GM21786 (cell line): ENCODE data around the gene TENM3.
"Not testable (repeated sequence)": the region's sequence is repeated elsewhere in the genome, so short reads cannot be mapped to it uniquely, and the experiment has no call there.

ENCODE experiments used
- ATAC-seq: cut with Tn5 transposase; IDR thresholded peaks from one replicate; pipeline ENCODE4 v1.9.1; 2021; ENCODE audit not compliant: unreplicated experiment

Gene TENM3

DNA sequence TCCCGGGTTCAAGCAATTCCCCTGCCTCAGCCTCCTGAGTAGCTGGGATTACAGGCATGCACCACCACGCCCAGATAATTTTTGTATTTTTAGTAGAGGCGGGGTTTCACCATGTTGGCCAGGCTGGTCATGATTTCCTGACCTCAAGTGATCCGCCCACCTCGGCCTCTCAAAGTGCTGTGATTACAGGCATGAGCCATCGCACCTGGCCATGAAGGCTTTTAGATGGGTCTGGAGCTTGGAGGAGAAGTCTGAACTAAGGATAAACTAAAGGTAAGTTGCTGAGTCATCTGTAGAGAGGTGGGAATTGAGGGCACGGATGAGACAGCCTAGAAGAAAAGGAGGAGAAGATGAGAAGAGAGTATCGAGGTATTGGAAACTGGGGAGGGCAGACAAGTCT, at the start of gene TENM3:
Gene TENM3, plus strand, starts transcription at position 199 of the 400 bp plus-strand sequence. CDS start 80,619 bp downstream, outside the sequence.
- not testable (repeated sequence) for ATAC-seq

DNA sequence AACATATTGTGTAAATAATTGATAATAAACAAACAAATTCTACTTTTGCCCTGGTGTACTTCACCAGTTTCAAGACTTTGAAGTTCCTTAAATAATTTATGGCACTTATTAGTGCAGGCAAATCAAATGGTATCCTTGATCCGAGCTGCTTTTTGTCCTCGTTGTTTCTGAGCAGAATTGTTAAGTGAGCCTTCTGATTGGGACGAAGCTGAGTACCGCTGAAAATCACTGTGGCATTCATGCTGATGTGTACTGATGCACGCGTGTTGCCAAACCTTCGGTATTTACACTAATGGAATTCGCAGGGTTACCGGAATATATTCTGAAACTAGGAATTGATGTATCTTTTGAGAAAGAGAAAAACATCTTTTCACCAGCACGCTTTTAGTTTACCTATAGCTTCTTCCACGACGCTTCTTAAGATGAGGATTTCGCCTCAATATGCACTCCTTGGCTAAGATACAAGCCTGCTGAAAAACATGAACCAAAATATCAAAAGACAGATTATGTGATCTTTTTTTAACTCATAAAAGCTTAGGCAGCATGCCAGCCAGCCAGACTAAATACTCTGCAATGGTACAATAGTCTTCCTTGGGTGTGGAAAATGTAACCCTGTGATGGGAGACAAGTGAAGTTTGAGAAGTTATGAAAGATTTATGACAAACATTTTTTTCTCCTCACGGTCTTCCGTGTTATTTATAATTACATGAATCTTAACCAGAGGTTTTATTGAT, 48.9 kb upstream of the TENM3 start:
- ATAC-seq, result no peak

DNA sequence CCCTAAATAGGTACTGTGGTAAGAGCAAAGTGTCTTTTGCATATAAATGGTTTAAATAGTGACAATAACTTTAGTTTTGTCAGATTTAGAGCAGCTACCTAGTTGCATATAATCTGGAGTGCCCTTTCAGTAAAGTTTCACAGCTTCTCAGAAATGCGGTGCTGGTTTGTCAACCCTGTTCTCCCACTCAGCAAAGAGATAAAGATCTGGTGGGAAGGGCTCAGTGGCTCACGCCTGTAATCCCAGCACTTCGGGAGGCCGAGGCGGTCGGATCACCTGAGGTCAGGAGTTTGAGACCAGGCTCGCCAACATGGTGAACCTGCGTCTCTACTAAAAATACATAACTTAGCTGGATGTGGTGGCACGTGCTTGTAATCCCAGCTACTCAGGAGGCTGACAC, 45.6 kb upstream of the TENM3 start:
- ATAC-seq, result no peak

DNA sequence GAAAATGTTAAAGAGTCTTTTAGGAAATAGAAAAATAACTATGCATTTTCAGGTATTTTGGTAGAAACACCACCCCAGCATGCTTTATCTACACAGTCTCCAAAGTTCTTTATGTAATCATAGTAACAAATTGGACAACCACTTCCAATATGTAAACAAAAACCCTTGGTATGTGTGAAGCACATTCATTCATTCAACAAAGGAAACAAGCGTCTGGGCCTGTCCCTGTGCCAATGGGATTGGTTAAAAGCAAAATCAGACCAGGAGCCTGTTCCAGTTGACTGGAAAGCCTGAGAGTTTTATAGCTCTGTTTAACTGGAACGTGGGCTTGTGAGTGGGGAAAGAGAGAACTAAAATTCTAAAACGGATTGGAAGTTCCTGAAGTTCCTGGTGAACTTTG, 41.3 kb upstream of the TENM3 start:
- ATAC-seq, result no peak

DNA sequence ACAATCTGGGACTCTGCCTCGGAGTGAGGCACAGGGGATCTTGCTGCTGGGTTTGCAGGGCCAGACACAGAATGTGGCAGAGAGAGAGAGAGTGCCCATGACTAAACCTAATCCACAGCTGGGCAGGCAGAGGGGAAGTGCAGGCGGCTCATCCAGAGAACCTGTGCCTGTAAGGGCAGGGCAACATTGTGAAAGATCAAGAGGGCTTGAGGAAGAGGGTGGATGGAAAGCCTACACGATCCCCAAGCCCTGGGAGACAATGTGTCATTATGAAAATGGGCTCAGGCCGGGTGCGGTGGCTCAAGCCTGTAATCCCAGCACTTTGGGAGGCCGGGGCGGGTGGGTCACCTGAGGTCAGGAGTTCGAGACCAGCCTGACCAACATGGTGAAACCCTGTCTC, 40.6 kb upstream of the TENM3 start:
- ATAC-seq, result no peak

DNA sequence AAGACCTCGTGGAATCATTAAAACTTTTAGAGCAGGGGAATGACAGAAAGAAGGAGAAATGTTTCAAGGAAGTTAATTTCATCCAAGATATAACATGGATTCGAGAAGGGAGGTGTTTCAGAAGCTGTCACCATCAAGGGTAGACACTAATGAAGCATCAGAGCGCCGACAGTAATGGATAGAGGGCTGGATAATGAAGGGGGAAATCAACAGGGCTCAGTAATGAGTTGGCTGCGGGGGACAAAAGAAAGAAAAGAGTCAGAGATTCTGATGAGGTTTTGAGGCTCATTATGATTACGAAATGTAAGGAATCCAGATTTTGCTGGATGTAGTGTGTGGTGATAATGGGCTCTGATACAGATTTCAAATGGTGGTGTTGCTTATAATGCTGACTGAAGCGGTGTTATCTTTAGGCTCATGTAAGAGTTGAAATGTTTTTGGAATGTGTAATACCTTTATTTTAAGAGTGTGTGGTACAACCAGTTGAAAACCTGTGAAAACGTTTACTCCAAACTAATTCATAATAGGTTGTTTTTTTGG, 39.3 kb upstream of the TENM3 start:
- no peak for ATAC-seq

GRCh38 chr4:182205306-182205705, 37.9 kb upstream of the TENM3 start:
- ATAC-seq, result no peak

DNA sequence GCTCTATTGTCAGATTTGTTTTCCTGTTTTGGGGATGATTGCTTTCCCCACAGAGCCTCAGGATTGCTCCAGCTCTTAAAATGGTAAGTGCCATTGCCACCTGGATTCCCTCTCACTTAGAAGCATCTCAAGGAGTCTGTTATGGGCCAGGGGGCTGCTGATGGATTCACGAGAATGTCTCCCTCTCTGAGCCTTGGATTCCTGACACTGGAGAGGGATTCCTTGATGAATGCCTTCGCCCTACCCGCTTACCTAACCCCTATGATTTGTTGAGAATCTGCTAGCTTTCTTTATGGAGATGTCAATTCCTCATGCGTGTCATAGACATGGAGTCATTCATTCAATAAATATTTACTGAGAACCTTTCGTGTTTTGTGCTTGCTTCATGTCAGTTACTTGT, 36.9 kb upstream of the TENM3 start:
- no peak for ATAC-seq

DNA sequence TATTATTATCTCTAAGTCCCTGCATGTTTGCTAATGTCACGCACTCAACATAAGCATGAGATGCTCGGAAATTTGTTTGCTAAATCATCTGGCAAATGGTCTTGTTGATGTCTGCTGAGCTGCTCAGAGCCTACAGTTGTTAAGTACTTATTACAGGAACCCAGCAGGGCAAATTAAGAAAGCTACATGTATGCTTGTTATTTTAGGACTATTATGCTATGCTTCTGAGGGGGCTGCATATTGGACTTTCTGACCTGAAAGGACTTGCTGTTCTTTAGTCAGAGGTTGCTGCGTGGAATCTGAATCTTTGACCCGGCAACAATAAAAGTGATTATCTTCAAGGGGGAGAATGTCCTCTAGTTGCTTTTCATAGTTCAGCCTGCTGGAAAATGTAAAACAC, 36.3 kb upstream of the TENM3 start:
- no peak for ATAC-seq

- ATAC-seq, result no peak
These were observed 35.3 kb upstream of the TENM3 start for GRCh38 chr4:182207830-182208396.

DNA sequence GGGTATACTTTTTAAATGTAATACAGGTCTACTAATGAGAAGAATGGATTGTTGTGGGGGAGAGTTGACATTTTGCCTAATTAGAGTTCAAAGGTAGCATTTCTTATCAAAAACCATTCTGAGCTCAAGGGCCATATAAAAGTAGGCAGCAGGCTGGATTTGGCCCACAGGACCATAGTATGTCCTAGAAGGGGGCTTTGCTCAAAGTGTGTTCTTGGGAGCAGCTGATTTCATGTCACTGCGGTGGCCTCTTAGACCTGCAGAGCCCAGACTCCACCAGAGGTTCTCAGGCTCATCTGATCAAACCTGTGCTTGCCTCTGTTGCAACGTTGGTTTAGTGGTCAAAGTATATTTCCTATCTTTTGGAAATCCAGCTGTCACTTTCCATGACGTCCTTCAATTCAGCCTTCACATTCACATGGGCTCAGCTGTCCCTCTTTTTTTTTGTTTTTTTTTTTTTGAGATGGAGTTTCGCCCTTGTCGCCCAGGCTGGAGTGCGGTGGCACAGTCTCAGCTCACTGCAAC, 34.6 kb upstream of the TENM3 start:
- ATAC-seq, result no peak

DNA sequence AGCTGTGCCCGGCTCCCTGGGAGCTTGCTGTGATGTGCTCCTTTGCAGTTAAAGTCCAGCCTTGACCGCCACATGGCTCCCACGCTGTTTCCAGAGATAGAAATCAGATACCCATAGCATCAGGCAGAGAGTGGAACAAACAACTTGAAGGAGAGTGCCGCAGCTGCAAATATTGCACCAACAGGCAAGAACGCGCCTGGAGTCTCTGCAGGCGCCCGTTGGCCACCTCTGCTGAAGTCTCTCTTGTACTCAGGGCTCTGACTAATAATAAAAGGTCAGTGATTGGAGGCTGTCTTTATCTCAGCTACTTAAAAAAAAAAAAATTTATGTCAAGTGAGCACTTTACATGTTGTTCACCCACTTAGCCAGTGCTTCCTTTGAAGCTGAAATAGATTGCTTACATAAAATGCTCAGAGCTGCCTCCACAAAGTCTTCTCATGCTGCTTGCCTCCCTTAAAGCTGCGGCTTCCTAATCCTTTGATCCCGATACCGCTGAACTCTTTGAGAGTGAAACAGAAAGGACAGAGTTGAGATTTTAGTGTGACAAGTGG, 30.9 kb upstream of the TENM3 start:
- ATAC-seq, result no peak

DNA sequence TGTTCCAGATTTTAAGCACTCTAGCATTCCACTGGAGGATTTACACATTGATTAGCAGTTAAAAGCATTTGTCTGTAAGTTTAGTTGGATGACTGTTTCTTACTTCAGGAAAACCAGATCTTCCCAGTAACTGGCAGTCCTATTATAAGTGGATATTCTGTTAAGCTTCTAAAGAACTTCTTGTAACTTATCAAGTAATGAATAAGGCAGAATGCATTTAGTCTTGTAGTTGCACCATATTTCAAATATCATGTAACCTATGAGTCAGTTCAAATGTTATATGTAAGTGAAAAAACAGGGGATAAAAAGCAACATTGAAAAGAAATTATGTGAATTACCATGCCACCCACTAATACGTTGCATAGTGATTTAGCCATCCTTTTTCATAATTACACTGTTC, 30.2 kb upstream of the TENM3 start:
- ATAC-seq, result no peak

DNA sequence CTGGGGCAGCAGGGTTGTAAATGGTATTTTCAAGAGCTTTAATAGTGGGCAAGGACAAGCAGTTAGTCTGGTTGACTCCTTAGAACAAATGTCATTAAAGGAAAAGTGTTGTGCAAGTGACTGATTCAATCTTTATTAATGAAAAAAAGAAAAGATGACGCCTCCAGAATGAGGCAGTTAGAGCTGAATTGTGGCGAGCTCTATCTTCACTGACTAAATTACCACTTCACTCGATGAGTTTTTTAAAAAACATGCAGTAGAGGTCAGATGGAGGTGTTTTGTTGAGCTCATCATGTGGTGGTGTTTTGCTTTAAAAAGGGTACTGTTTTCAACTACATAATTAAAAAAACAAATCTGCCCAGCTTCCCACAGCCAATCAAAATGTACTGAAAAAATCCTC, 28.1 kb upstream of the TENM3 start:
- ATAC-seq, result no peak

DNA sequence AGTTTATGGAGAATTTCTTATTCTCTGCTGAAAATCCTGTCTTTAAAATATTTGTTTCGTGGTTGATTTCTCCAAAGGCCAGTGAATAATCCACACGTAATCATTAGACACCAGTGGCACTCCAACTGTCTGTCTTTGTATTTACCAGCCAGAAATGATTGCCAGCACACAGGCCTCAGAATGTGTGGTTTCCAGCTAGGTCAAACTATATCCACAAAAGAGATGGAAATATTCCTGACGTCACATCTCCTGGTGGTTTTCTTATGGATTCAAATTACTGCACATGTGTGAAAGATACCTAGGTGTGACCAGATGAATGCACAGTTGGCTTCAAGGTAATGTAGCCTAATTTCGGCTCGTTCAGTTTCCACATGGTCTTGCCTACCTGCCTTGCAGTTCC, 27.2 kb upstream of the TENM3 start:
- ATAC-seq, result no peak

GRCh38 chr4:182219411-182220056, 23.7 kb upstream of the TENM3 start:
- ATAC-seq, result no peak

DNA sequence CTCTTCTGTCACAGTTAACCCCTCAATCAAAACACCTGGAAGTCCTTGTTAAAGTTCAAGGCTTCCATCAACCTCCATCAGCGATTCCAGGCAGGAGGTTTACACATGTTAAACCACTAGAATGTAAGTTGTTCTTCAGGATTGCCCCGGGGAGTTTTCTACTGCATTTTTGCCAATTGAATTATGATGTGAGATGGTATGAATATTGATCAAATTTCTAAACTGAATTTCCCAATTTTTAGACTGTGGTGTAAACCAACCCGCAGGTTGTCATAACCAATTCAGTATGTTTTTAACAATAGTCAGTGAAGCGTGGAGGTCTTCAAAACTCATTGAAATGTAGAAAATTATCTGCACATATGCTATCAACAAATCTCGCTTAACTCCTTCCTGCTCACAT, 21.2 kb upstream of the TENM3 start:
- no peak for ATAC-seq

DNA sequence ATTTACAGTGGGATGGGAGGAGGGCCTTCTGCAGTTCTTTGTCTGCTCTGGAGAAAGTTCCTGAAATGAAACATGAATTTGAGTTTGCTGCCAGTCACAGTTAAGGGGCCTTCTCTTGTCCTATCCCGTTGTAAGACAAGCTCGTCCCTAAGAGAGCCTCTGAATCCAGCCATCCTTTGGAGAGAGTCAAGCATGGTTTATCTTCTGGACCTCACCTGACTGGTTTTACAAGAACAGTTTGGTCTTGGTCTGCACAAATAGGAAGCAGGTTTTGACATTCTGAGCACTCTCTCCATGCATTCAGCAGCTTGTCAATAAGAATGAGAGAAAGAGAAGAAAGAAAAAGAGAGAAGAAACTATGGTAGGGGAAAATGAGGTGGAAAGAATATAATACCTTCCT, 20.4 kb upstream of the TENM3 start:
- no peak for ATAC-seq

GRCh38 chr4:182223708-182224107, 19.5 kb upstream of the TENM3 start:
- no peak for ATAC-seq

GRCh38 chr4:182224192-182224850, 18.9 kb upstream of the TENM3 start:
- no peak for ATAC-seq

- no peak for ATAC-seq
These were observed 17.8 kb upstream of the TENM3 start for GRCh38 chr4:182225257-182225852.
